ENCODE measurements around the gene GARIN5B. TPM values are rescaled to one million over a fixed set of nuclear protein-coding genes. Genes with fewer than 3 reads are reported as not detected.

The GARIN5B gene
- total and polyA plus RNA-seq, 2 of the 13 experiments (the other 11 are each of a cell fraction or from before 2014, with no cell fraction given): not detected

GRCh38 chr19:55372316-55373081 lies 9.4 kb upstream of the GARIN5B start (continued):
- TF ChIP-seq ZFP91 (CRISPR knock-in tag; IDR thresholded peaks at IDR 0.05; ENCODE audit: borderline replicate concordance) (no peak), ZNF10 (CRISPR knock-in tag; IDR thresholded peaks at IDR 0.05; ENCODE audit: borderline replicate concordance, low read depth) (no peak), ATF6 (CRISPR knock-in tag; conservative IDR thresholded peaks at IDR 0.05) (no peak), MXD1 (CRISPR knock-in tag; IDR thresholded peaks at IDR 0.05) (no peak), ZNF713 (CRISPR knock-in tag; IDR thresholded peaks at IDR 0.05) (no peak), ZSCAN29 (CRISPR knock-in tag; conservative IDR thresholded peaks at IDR 0.05) (no peak), REXO4 (CRISPR knock-in tag; IDR thresholded peaks at IDR 0.05; ENCODE audit: borderline replicate concordance) (no peak), GFI1 (CRISPR knock-in tag; IDR thresholded peaks at IDR 0.05; ENCODE audit: borderline replicate concordance) (no peak), ZNF629 (CRISPR knock-in tag; conservative IDR thresholded peaks at IDR 0.05) (no peak), ZNF264 (CRISPR knock-in tag; IDR thresholded peaks at IDR 0.05) (no peak), ZUFSP (CRISPR knock-in tag; IDR thresholded peaks at IDR 0.05; ENCODE audit: borderline replicate concordance) (no peak), SSRP1 (CRISPR knock-in tag; IDR thresholded peaks at IDR 0.05) (no peak), GATAD2A (CRISPR knock-in tag; IDR thresholded peaks at IDR 0.05) (peak; percentile 45; the same call in 1 of the 2 replicates), SOX13 (IDR thresholded peaks at IDR 0.05) (no peak), SOX13 (CRISPR knock-in tag; conservative IDR thresholded peaks at IDR 0.05 in 1 of 2, IDR thresholded peaks at IDR 0.05 in 1 of 2) (no peak), GZF1 (CRISPR knock-in tag; IDR thresholded peaks at IDR 0.05) (no peak), HMG20B (CRISPR knock-in tag; conservative IDR thresholded peaks at IDR 0.05) (no peak), ATF1 (CRISPR knock-in tag; IDR thresholded peaks at IDR 0.05) (no peak), PTBP1 (IDR thresholded peaks at IDR 0.05; ENCODE audit: low read depth, low read length, poor library complexity, severe bottlenecking) (peak; percentile 29), RAD21 (CRISPR knock-in tag; IDR thresholded peaks at IDR 0.05) (no peak), THAP8 (CRISPR knock-in tag; IDR thresholded peaks at IDR 0.05; ENCODE audit: borderline replicate concordance) (no peak), ZNF672 (CRISPR knock-in tag; IDR thresholded peaks at IDR 0.05) (no peak)
